Lower leg skin (tissue), 4 donors: ENCODE results near the gene LRRC23. TPM values are rescaled to one million over a fixed set of nuclear protein-coding genes. Genes with fewer than 3 reads are reported as not detected.
A peak's percentile ranks its signal among the peaks of the same experiment; 100 is the strongest.

Experiments
- DNase-seq, 2 donors: peaks; one replicate each; pipeline ENCODE4 v3.0.0-alpha.2; 2019; ENCODE audit warnings: low spot score in 2 of 2
- H3K4me3 ChIP-seq: fragments of 200-600 bp; sonication (generic); 2 replicates; pipeline ENCODE4 v1.5.1; 2017; ENCODE audit warnings: mild to moderate bottlenecking, low read depth; ENCODE audit not compliant: poor library complexity, severe bottlenecking
- POLR2A ChIP-seq, 2 donors: fragments of 450-650 bp; IDR thresholded peaks; one replicate each; pipeline ENCODE4 v1.6.1; 2016 to 2017; ENCODE audit warnings: antibody characterized with exemption in 2 of 2, mild to moderate bottlenecking in 1 of 2, moderate library complexity in 1 of 2
- WGBS, 2 donors: methylation state at CpG; one replicate each; pipeline ENCODE4 v1.1.5; 2018; 5-methylcytosine and 5-hydroxymethylcytosine counted together
- intact Hi-C: fragments of 100-400 bp; cut with DNase I; formaldehyde crosslinking; loops from one replicate; pipeline ENCODE4 v1.15.0; 2023; ENCODE audit warnings: low total_unique reads
- total RNA-seq, 4 donors: library from RNA; depleted of rRNA; stranded (reverse); fragments of >200 nt; gene quantifications; one replicate each; pipeline ENCODE4 v1.1.0, GENCODE V29; 2016
- TF ChIP-seq, protein P1 (sequence below), 3 donors: fragments of 450-650 bp; IDR thresholded peaks; one replicate each; pipeline ENCODE4 v1.5.1; 2016; ENCODE audit warnings: antibody characterized with exemption in 3 of 3, mild to moderate bottlenecking in 3 of 3, moderate library complexity in 2 of 3

LRRC23 gene
- total RNA-seq, 4 donors from 2014 or later: 6.4 to 11.5 (median 8.2) TPM

GRCh38 chr12:6941782-6942181 is 37.2 kb downstream of the LRRC23 start:
- no peak overlapping the region for H3K4me3 ChIP-seq
- no peak for DNase-seq
- intact Hi-C loops: no loop called here
- WGBS, 2 donors: 76% methylated on average over 12 of the region's 12 CpGs
- TF ChIP-seq POLR2A (IDR thresholded peaks at IDR 0.05): no peak
- TF ChIP-seq, protein P1, sequence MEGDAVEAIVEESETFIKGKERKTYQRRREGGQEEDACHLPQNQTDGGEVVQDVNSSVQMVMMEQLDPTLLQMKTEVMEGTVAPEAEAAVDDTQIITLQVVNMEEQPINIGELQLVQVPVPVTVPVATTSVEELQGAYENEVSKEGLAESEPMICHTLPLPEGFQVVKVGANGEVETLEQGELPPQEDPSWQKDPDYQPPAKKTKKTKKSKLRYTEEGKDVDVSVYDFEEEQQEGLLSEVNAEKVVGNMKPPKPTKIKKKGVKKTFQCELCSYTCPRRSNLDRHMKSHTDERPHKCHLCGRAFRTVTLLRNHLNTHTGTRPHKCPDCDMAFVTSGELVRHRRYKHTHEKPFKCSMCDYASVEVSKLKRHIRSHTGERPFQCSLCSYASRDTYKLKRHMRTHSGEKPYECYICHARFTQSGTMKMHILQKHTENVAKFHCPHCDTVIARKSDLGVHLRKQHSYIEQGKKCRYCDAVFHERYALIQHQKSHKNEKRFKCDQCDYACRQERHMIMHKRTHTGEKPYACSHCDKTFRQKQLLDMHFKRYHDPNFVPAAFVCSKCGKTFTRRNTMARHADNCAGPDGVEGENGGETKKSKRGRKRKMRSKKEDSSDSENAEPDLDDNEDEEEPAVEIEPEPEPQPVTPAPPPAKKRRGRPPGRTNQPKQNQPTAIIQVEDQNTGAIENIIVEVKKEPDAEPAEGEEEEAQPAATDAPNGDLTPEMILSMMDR (IDR thresholded peaks at IDR 0.05): no peak

- 82 to 85% methylated on average over 11 of the region's 11 CpGs for WGBS, 2 donors
- intact Hi-C loops: no loop called here
- H3K4me3 ChIP-seq: no peak overlapping the region
- no peak for TF ChIP-seq POLR2A (IDR thresholded peaks at IDR 0.05)
- TF ChIP-seq, protein P1 (IDR thresholded peaks at IDR 0.05): no peak
- DNase-seq: peak in 1 of 2 donors; percentile 86
These were observed 37.7 kb downstream of the LRRC23 start for GRCh38 chr12:6942331-6942665.

GRCh38 chr12:6943389-6943721 is 38.7 kb downstream of the LRRC23 start:
- DNase-seq: peak; percentile 92 to 96
- no peak for TF ChIP-seq POLR2A (IDR thresholded peaks at IDR 0.05)
- TF ChIP-seq, protein P1 (IDR thresholded peaks at IDR 0.05): no peak
- intact Hi-C loops: no loop called here
- WGBS, 2 donors: 1% methylated on average over 13 of the region's 13 CpGs
- no peak overlapping the region for H3K4me3 ChIP-seq

DNA sequence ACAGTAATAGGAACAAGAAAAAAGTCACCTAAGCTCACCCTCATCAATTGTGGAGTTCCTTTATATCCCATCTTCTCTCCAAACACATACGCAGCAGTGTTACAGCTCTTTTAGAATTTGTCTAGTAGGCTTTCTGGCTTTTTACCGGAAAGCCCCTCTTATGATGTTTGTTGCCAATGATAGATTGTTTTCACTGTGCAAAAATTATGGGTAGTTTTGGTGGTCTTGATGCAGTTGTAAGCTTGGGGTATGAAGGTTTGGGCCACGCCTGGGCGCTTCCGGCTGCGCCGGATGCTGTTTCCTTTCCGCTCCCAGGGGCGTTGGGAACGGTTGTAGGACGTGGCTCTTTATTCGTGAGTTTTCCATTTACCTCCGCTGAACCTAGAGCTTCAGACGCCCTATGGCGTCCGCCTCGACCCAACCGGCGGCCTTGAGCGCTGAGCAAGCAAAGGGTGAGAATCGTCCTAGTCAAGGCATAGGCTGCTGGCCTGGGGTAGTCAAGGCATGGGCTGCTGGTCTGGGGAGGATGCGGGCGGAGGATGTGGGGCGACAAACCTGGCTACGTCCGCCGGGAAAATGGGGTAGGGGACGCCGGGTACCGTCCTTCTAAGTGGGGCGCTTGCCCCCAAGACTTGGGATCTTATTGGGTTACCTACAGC is 39.2 kb downstream of the LRRC23 start, which contains the start of the genes C12orf57 and RNU7-1:
Gene C12orf57 (plus strand): TSS at position 301 of the 659 bp plus-strand sequence. CDS start 100 bp downstream, at position 401.
Gene RNU7-1 (plus strand): TSS at position 95 of the 659 bp plus-strand sequence.
- WGBS, 2 donors: 0 to 1% methylated on average over 27 to 31 of the region's 31 CpGs
- DNase-seq: peak in 1 of 2 donors; percentile 94
- peak in 1 of 2 donors; percentile 68 for TF ChIP-seq POLR2A (IDR thresholded peaks at IDR 0.05)
- TF ChIP-seq, protein P1 (IDR thresholded peaks at IDR 0.05): no peak
- peak within 1 kb of the TSS; percentile 64 for H3K4me3 ChIP-seq
- intact Hi-C loops: no loop called here

GRCh38 chr12:6944381-6945186 is 40.0 kb downstream of the LRRC23 start:
- DNase-seq: peak; percentile 93 to 99
- WGBS, 2 donors: 2 to 4% methylated on average over 30 to 46 of the region's 48 CpGs
- intact Hi-C loops: no loop called here
- H3K4me3 ChIP-seq: peak overlapping the region; percentile 64
- TF ChIP-seq, protein P1 (IDR thresholded peaks at IDR 0.05): peak in 1 of 3 donors; percentile 72
- no peak for TF ChIP-seq POLR2A (IDR thresholded peaks at IDR 0.05)
